ENCODE measurements around the gene KRTAP12-1. TPM values are rescaled to one million over a fixed set of nuclear protein-coding genes. Genes with fewer than 3 reads are reported as not detected.

Gene KRTAP12-1
- total RNA-seq = not detected in 2 replicates

DNA sequence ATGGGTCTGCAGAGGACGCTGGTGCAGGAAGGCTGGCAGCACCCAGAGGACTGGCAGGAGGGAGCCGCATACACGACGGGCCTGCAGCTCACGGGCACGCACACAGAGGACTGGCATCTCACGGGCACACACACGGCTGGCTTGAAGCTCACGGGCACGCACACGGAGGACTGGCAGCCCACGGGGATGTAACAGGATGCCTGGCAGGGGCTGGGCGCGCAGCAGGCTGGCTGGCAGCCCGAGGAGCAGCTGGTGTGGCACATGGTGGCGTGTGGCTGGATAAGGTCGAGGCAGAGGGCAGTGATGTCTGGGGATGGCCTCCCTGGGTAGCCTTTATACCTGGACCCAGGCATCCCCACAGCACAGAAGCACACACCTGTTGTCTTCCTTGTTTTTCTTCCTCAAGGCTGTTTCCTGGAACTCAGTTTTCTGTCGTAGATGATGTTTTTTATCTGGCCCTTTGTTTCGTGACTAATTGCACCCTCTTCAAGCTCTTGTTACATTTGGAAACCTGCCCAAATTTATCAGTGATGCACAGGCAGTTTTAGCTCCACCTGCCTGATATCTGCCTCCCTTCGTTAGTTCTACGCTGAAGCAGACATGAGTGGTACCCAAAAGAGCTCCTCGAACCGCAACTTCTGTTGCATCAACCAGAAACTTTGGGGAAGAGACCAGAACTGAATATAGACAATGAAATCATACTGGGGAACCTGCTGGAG lies at the start of gene KRTAP12-1:
Gene KRTAP12-1 (minus strand): TSS at position 303 of the 719 bp plus-strand sequence. CDS start 40 bp downstream, at position 263.

DNA sequence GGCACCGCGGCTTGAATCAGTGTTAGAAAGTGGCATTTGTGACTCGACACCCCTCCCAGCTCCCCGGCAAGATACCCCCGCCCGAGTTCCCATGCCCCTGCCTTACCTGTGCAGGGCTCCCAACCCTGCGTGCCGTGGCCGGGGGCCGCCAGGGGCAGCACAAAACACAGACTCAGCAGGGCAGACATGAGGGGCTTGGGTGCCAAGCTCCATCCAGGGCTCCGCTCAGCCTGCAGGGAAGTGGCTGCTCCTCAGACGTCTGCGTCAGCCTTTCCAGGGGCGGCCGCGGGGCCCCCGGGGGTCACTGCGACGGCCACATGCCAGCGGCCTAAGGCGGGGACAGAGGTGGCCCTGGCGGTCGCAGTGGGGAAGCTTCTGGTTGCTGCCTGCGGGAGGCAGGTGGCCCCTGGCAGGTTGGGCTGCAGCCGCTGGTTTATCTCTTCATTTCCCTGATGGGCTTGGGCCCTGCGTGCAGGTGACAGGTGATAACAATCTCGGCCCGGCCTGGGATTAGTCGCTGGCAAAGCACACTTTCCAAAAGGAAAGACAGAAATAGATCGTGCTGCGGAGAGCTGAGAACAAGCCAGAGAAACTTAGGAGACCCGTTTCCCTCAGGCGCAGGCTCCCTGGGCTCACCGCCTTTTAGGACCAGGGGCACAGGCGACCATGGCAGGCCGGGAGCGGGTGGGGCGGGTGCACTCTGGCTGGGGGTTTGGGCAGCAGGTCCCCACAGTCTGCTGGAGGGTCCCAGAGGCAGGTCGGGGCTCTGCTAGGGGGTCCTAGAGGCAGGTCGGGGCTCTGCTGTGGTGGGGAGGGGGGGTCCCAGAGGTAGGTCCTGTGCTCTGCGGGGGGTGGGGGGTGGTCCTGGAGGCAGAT lies 29.6 kb upstream of the KRTAP12-1 start, which contains the start of gene TSPEAR:
Gene TSPEAR (minus strand): TSS at position 246 of the 876 bp plus-strand sequence. CDS start 58 bp downstream, at position 188.

GRCh38 chr21:44697172-44697810 lies 15.3 kb upstream of the KRTAP12-1 start, which contains the start of gene KRTAP10-12:
Gene KRTAP10-12, plus strand, starts transcription at chr21:44697172. Its CDS starts 30 bp downstream, at chr21:44697202.

DNA sequence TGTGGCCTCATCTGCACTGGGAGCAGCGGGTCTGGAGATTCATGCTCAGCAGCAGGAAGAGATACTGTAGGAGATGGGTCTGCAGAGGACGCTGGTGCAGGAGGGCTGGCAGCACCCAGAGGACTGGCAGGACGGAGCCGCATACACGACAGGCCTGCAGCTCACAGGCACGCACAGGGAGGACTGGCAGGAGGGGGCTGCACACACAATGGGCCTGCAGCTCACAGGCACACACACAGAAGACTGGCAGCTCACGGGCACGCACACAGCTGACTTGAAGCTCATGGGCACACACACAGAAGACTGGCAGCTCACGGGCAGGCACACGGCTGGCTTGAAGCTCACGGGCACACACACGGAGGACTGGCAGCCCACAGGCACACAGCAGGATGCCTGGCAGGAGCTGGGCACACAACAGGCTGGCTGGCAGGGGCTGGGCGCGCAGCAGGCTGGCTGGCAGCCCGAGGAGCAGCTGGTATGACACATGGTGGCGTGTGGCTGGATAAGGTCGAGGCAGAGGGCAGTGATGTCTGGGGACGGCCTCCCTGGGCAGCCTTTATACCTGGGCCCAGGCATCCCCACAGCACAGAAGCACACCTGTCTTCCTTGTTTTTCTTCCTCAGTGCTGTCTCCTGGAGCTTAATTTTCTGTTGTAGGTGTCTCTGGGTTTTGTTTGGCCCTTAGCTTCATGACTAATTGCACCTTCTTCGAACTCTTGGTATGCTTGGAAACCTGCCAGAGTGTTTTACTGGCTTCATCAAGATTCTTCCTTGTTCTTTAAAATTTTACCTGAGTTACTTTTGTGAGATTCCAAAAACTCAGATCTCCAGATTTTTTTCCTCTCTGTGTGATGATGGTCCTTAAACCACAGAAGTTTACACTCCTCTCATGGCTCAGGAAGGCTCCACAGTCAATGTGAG lies 15.3 kb downstream of the KRTAP12-1 start, which contains the start of gene KRTAP12-2:
Gene KRTAP12-2 (minus strand): TSS at position 527 of the 920 bp plus-strand sequence. CDS start 41 bp downstream, at position 486.

GRCh38 chr21:44657635-44658540 lies 24.1 kb downstream of the KRTAP12-1 start, which contains the start of gene KRTAP12-3:
Gene KRTAP12-3, plus strand, starts transcription at chr21:44657932. Its CDS starts 48 bp downstream, at chr21:44657980.

DNA sequence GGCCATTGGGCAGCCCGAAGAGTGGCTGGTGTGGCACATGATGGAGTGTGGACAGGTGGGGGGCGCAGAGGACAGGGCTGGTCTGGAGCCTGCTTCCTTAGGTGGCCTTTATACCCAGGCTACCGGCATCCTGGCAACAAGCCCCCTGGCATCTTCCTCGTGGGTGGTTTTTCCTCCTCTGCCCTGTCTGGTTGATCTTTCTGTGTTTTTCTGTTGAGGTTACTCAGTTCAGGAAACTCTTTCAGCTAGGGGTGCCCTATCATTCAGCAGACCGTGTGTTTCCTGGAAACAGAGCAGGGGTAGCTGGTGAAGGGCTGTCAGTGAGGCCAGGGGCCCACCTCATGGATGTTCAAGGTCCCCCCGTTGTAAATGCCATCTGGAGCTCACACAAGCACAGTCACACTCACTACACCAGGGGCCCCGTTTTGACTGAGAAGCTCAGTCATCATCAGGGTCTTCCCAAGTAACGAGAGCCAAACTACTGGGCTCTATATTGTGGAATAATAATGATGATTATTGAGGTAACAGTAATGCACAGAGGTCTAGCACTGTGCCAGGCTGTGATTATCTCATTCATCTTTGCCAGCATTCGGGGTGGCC lies 27.3 kb downstream of the KRTAP12-1 start, which contains the start of gene KRTAP12-4:
Gene KRTAP12-4 (minus strand): TSS at position 84 of the 600 bp plus-strand sequence. CDS start 45 bp downstream, at position 39.

DNA sequence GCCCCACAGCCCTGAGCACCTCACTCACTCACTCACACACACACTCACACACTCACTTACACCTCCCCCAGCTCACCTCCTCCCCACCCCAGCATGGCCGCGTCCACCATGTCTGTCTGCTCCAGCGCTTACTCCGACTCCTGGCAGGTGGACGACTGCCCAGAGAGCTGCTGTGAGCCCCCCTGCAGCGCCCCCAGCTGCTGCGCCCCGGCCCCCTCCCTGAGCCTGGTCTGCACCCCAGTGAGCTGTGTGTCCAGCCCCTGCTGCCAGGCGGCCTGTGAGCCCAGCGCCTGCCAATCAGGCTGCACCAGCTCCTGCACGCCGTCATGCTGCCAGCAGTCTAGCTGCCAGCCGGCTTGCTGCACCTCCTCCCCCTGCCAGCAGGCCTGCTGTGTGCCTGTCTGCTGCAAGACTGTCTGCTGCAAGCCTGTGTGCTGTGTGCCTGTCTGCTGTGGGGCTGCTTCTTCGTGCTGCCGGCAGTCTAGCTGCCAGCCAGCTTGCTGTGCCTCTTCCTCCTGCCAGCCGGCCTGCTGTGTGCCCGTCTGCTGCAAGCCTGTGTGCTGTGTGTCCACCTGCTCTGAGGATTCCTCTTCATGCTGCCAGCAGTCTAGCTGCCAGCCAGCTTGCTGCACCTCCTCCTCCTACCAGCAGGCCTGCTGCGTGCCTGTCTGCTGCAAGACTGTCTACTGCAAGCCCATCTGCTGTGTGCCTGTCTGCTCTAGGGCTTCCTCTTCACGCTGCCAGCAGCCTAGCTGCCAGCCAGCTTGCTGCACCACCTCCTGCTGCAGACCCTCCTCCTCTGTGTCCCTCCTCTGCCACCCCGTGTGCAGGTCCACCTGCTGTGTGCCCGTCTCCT lies 35.4 kb downstream of the KRTAP12-1 start, which contains the start of gene KRTAP10-11:
Gene KRTAP10-11 (plus strand): TSS at position 49 of the 856 bp plus-strand sequence. CDS start 45 bp downstream, at position 94.

DNA sequence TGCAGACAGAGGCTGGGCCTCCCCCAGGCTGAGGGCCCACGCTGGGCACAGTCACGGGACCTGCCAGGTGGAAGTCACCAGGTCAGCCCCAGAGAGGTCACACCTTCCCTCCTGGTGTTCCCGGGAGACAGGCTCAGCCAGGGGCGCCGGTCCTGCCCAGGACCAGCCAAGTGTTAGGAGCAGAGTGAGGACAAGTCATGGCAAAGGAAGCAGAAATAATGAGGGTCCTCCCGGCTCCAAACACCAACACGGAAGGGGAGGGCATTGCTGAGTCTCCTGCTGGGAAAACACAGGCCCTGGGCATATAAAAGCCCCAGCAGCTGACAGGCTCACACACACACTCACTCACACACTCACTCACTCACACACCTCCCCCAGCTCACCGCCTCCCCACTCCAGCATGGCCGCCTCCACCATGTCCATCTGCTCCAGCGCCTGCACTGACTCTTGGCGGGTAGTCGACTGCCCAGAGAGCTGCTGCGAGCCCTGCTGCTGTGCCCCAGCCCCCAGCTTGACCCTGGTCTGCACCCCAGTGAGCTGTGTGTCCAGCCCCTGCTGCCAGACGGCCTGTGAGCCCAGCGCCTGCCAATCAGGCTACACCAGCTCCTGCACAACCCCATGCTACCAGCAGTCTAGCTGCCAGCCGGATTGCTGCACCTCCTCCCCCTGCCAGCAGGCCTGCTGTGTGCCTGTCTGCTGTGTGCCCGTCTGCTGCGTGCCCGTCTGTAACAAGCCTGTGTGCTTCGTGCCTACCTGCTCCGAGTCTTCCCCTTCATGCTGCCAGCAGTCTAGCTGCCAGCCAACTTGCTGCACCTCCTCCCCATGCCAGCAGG lies 44.7 kb downstream of the KRTAP12-1 start, which contains the start of gene KRTAP10-10:
Gene KRTAP10-10 (plus strand): TSS at position 339 of the 833 bp plus-strand sequence. CDS start 62 bp downstream, at position 401.

Other genes with a start within 250 kb of the KRTAP12-1 start
- 3.6 and 3.7 TPM in 2 replicates for gene LRRC3, start 226.7 kb downstream of the KRTAP12-1 start, total RNA-seq
- gene KRTAP10-1, start 142.0 kb downstream of the KRTAP12-1 start, total RNA-seq = not detected in 2 replicates
- not detected in 2 replicates for gene KRTAP10-2, start 130.7 kb downstream of the KRTAP12-1 start, total RNA-seq
- gene KRTAP10-3, start 123.4 kb downstream of the KRTAP12-1 start, total RNA-seq = not detected in 2 replicates
- not detected in 2 replicates for gene KRTAP10-4, start 108.4 kb downstream of the KRTAP12-1 start, total RNA-seq
- not detected in 2 replicates for gene KRTAP10-5, start 101.6 kb downstream of the KRTAP12-1 start, total RNA-seq
- gene KRTAP10-6, start 89.7 kb downstream of the KRTAP12-1 start, total RNA-seq = not detected in 2 replicates
- not detected in 2 replicates for gene KRTAP10-7, start 81.6 kb downstream of the KRTAP12-1 start, total RNA-seq
- gene KRTAP10-8, start 70.1 kb downstream of the KRTAP12-1 start, total RNA-seq = not detected in 2 replicates
- gene KRTAP10-9, start 55.1 kb downstream of the KRTAP12-1 start, total RNA-seq = not detected in 2 replicates
- gene KRTAP10-10, start 44.8 kb downstream of the KRTAP12-1 start, total RNA-seq = not detected in 2 replicates
- not detected in 2 replicates for gene KRTAP10-11, start 35.7 kb downstream of the KRTAP12-1 start, total RNA-seq
- gene KRTAP12-4, start 27.5 kb downstream of the KRTAP12-1 start, total RNA-seq = not detected in 2 replicates
- gene KRTAP12-3, start 24.2 kb downstream of the KRTAP12-1 start, total RNA-seq = not detected in 2 replicates
- gene KRTAP12-2, start 15.2 kb downstream of the KRTAP12-1 start, total RNA-seq = not detected in 2 replicates
- not detected in 2 replicates for gene KRTAP10-12, start 15.0 kb upstream of the KRTAP12-1 start, total RNA-seq
- gene TSPEAR, start 29.4 kb upstream of the KRTAP12-1 start, total RNA-seq = not detected in 2 replicates
- gene UBE2G2, start 119.7 kb upstream of the KRTAP12-1 start, total RNA-seq = 33.4 and 43.9 TPM in 2 replicates
- gene SUMO3, start 135.9 kb upstream of the KRTAP12-1 start, total RNA-seq = 59.6 and 64.6 TPM in 2 replicates
- gene PTTG1IP, start 191.5 kb upstream of the KRTAP12-1 start, total RNA-seq = 292 and 302 TPM in 2 replicates
- gene ITGB2, start 238.7 kb upstream of the KRTAP12-1 start, total RNA-seq = 0.16 TPM in 1 of 2 replicates, not detected in the other